Activated CD4-positive, alpha-beta T cell treated with anti-CD3 and anti-CD28 coated beads, Interleukin-2, Interleukin-6, amounts not matched to agents 100 ng/mL and 50 ng/mL, durations not matched to agents 16 hours and 8 hours (primary cell): ENCODE data around the gene NCKIPSD.

ENCODE experiments used
- DNase-seq: peaks from one replicate; pipeline ENCODE4 v3.0.0-alpha.2; 2020

The NCKIPSD gene

DNA sequence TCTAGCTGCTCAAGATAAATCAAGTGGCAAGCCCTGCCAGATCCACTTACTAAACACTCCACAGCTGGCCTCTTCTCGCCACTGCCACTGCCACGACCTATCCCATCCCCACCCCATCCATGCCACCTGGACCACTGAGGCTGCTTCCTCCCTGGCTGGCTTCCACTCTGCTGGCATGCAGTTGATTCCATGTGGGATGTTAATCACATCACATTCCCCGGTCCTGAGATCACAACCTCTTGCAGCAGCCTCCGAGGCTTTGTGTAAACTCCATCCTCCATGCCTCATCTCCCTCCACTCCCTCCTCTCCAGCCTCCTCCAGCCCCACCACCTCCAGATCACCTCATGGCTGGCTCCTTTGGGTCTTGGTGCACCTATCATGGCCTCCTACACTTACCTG, 7.7 kb downstream of the NCKIPSD start:
- DNase-seq, result no peak

DNA sequence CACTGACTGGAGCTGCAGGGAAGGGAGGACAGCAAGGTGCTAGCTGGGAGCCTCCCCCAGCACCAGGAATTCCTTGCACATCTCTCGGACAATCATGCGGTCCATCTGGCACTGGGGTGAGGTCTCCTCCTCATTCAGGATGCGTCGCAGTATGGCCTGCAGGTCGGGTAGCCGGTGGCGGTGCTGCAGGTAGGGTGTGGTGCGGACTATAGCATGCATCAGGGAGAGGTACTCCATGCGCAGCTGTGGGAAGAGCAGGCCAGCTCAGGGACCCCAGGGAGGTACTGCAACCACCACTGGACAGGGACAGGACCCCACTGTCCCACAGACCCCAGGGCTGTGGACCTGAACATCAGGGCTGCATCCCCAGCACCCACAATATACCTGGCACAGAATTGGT, 11.2 kb downstream of the NCKIPSD start:
- DNase-seq, result no peak

DNA sequence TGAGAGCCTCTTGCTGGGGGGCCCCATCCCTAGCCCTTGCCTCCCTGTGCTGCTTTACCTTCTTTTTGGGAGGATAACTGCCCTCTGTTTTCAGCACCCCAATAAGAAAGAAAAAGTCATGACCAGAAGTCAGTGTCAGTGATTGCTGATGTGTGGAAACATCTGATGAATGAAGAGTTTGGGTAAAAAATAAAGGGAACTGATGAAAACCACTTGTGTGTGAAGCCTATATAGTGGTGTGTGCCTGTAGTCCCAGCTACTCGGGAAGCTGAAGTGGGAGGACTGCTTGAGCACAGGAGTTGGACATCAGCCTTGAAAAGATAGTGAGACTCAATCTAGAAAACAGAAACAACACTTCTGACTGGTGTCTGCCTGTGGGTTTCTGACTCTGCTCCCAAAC, 13.2 kb downstream of the NCKIPSD start:
- no peak for DNase-seq

DNA sequence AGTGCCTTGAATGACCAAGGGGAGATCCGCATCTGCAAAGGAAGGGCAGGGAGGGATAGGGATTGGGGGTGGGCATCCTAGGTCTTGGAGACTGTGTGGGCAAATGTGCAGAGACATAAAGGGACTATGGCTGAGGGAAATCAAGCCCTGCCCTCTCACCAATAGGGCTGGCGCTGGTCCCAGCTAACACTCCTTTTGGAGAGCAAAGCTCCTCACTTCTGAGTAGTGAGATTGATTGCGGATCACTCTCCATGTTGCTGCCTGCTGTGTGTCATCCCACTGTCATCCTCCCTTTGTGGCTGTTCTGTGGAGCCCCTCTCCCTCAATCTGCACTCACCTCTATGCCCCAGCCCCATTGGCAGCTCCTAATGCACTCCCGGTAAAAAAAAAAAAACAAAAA, 20.8 kb downstream of the NCKIPSD start:
- DNase-seq, result no peak

DNA sequence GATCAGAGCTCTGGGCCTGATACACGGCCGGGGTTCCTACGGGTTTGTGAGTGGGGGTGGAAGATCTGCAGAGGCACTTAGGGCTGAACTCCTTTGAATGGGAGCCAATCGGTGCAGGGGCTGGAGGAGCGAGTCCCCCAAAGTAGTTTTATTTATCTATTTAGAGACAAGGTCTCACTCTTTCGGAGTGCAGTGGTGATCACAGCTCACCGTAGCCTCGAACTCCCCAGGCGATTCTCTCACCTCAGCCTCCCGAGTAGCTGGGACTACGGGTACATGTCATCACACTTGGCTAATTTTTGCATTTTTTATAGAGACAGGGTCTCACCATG, 21.4 kb downstream of the NCKIPSD start:
- no peak for DNase-seq

DNA sequence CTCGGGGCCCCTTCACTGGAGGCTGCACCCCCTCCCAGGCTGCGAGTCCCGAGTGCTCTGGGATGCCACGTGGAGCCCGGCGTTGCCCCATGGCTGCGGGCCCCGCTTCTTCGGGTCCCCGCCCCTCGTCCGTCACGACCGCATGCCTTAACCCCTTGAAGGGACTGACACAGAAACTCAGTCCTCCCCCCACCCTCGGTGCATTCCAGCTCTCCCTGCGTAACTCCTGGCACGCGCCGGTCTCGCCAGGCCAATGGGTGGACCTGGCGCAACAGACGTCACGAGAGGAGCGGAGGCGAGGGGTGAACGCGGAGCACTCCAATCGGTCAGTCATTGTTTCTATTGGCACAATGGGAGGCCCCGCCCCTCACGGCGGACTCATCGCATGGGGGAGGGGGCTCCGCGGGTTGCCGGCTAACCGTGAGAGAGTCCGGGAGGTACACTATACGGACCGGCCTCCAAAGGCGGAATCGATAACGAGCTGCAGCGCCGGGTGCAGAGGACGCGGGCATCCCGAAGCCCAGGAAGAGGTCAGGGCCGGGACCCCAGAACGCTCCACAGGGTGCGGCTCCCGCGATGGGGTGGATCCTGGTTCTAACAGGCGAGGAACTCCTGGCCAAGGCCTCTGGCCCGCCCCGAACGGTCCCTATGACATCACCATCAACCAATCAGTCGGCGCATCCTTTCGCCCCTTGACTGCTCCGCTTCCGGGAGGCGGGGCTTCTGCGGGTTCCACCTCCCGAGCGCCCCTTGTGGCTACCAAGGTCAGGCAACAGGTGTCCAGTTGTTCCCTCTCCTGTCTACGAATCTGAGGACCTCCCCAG, 22.0 kb downstream of the NCKIPSD start:
- DNase-seq, result peak; percentile 98

DNA sequence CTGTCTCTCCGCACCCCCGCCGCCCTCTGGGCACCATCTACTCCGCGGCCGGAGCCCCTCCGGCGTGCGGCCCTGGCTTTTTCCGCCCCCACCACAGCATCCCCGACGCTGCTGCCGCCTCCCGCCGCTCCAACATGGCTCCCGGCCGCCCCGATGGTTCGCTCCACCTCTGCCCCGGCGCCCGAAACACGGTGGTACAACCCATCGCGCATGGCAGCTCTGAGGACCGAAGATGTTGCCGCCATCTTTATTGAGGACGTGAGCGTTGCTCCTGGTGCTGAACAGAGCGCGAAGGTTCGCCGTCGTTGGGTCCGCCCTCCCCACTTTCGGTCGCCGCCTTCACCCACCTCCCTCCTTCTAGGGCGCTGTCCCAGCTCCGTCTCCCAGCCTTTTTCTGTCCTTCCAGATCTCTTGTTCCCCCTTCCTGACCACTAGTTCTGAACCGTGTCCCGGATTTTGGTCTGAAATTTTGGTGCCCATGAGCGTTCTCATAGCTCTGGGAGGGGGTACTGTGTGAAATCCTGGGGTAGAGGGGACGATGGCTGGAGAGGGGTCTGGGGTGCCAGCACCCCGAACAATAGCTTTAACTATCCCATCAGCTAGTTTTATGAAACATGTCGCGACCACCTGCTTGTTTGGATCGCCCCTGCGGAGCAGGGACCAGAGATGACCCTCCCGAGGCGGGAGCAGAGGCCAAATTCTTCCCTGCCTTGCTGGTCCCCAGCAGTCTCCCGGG, 22.8 kb downstream of the NCKIPSD start, which contains the start of gene CELSR3:
CELSR3 (minus strand) TSS at position 134 of the 736 bp plus-strand sequence. CDS start 252 bp downstream, outside the sequence.
- peak; percentile 90 for DNase-seq

DNA sequence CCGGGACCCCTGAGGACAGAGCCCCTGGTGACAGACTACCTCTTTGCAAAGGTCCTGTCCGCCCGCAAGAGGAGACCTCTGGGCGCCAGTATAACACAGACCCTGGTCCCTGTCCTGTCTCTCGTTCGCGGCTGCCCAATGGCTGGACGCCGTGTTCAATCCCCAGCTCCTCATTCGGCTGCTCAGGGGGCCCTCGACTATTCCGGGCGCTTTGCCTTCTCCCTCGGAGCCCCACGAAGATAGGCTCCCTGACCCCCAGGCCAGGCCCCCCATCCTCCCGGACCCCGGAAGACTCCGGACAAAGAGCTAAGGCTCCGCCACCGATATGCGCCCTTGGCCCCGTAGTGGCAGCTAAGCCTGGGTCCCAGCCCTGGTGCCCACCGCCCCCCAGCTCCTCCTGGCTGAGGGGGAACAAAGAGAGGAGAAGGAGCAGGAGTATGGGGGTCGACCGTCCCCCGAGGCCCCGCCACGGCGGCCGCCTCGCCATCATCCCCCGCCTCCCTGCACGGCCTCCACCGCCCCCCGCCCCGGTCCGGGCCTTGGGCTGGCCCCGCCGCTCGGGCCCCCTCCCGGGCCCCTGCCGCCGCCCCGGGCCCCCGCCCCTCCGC, 23.5 kb downstream of the NCKIPSD start:
- DNase-seq, result no peak

DNA sequence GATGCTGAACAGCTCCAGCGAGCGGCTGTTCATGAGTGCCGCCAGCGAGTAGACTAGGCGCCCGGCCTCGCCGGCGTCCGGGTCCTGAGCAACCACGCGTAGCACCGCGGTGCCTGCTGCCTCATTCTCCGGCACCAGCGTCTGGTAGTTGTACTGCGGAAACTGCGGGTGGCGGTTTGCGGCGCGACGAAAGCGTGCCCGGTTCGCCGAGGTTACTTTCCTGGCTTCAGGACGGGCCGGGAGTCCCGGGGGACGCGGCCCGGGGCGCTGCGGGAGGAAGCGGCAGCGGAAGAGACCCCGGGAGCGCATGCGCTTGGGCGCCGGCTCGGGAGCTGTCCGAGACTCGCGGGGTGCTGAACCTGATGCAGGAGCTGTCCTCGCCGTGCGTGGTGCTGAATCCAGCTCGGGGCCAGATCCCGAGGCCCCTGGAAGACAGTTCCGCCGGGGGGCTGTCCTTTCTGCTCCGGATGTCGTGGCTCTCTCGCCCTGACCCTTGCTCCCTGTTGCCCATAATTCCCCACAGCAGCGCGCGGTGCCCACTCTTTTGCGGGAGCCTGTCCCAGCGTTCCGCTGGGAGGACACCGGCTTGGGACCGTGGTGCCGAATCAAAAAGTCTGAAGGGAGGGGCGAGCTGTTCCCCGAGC, 24.1 kb downstream of the NCKIPSD start:
- peak; percentile 76 for DNase-seq

DNA sequence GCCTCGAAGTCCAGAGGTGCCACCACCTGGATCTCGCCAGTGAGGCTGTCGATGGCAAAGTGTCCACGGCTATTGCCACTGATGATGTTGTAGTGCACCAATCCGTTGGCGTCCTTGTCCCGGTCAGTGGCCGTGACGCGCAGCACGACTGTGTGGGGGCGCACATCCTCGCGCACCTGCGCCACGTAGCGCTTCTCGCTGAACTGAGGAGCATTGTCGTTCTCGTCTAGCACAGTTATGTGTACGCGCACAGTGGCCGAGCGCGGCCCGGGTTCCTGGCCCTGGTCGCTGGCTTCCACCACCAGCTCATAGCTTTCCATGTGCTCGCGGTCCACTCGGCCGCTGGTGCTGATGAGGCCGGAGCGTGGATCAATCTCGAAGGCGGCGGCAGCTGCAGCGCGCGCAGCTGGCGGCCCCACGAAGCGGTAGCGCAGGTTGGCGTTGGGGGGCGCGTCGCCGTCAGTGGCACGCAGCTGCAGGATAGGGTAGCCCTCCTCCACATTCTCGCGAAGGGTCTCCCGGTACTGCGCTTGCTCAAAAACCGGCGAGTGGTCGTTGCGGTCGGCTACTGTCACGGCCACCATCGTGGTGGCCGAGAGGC, 24.8 kb downstream of the NCKIPSD start:
- no peak for DNase-seq

DNA sequence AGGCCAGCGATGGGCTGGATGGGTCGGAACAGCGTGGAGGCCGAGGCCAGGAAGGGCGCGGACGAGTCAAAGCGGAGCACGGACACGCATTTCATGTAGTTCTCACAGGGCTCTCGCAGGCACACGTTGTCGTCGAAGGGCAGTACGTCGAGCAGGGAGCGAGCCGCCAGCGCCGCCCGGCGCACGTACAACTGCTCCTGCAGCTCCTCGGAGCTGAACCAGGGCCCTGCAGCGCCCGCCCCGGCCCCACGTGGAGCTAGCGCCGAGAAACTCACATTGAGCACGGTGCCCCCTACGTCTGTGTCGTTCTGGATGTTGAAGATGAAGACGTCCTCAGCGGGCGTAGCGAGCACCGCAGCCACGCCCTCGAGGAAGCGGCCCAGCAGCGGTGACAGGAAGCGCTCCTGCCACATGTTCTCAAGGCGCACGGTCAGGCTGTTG, 28.9 kb downstream of the NCKIPSD start:
- peak; percentile 42 for DNase-seq

DNA sequence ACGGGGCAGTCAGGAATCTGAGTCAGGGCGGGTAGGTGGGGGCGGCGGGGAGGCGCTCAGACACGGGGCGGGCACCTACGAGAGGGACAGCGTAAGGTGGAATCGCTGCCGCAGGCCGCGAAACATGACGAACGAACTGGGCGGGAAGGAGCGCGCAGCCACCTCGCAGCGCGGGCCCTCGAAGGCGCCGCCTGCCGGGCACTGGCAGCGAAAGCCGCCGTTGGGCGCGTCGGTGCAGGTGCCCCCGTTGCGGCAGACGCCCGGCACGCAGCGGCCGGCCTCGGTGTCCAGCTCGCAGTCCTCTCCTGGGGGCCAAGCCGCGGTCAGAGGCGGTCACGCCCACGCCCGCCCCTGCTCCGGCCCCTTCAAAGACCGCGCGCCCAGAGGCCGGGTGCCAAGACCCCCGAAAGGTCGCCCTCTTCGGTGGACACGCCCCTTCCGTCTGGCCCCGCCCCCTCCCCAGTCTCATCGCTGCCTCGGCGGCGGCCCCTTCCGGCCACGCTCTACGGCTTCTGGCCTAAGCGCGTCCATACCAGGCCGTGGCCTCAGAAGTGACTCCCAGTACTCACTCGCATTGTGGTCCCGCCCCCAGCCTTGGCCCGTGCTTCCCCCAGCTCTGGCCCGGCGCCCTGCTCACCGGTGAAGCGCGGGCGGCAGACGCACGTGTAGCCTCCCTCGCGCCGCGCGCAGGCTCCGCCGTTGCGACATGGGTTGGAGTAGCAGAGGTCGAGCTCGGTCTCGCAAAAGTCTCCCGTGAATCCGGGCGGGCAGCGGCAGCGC, 29.5 kb downstream of the NCKIPSD start:
- DNase-seq, result peak; percentile 88

DNA sequence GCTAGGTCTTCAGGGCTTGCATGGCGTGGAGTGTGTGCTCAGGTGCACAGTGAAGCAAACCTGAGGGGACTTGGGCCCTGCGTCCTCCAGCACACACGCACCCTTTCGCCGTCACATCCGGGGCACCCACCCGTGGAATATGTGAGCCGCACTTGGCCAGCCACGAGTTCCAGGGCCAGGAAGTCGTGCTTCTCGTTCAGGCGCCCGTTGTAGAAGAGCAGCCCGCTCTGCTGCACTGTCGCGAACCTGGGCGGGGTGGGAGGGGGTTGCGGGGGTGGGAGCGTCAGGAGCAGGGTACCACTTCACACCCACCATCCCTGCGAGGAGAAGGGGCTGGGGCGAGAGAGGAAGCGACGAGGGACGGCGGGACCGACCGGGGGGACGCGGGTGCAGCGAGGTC, 30.1 kb downstream of the NCKIPSD start:
- peak; percentile 50 for DNase-seq

DNA sequence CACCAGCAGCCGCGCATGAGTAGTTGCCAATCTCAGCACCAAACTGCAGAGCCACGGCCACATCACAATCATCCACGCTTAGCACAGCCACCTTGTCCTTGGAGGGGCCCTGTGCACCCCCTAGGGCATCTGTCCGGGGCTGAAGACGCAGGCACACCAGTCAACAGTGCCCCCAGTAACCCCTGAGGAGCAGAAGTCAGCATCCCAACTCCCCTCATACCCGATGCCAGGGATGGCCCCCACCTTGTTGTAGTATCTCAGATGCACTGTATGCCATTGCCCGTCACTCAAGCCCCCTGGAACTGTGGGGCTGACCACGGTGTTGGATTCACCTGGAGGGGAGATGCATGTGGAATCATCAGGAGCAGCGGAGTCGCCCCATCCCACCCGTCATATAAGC, 30.7 kb downstream of the NCKIPSD start:
- no peak for DNase-seq

DNA sequence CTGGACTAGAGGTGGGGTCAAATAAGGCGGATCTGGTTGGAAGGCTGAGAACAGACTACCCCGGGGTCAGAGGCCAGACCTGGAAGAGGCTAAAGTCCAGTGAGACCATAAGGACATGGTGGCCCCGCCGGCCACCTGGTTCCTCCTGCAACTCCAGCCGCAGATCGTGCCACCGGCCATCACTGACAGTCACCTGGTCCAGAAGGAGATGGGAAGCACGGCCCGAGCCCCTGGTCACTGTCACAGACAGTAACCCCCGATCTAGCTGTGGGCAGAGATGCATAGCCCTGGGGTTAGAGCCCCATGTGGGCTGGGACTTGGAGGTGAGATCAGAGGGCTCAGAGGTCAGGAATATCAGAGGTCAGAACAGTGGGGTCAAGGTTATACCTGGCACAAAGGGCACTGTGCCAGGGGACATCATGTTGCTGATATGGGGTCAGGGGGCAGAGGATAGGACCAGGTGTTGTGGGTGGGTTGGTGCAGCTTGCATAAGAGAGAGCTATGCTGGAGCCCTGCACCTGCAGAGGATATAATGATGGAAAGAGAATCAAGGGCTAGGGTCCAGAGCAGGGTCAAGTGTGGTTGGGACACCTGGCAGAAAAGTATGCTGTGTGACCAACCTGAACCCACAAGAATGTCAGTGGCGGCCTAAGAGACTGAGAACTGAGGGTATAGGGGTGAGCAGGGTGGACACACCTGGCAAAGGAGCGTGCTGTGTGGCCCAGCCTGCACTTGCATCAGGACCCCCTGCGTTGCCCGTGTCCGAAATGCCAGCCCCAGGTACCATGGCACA, 32.6 kb downstream of the NCKIPSD start:
- no peak for DNase-seq

DNA sequence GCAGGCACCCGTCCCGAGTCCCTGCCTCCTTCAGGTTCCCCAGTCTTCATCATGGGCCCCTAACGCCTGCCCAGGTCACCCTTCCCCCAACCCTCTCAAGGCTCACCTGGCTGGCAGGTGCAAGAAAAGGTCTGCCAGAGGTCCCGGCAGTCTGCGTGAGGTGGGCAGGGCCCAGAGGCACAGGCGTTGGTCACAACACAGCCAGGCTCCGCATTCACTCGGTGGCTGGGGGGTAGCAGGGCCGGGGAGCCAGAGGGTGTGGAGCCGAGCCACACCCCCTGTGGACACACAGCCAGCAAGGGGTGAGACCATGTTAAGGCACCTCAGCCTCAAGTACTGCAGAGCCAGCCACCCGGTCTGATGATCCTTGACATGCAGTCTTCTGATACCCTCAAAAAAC, 33.9 kb downstream of the NCKIPSD start:
- DNase-seq, result no peak

DNA sequence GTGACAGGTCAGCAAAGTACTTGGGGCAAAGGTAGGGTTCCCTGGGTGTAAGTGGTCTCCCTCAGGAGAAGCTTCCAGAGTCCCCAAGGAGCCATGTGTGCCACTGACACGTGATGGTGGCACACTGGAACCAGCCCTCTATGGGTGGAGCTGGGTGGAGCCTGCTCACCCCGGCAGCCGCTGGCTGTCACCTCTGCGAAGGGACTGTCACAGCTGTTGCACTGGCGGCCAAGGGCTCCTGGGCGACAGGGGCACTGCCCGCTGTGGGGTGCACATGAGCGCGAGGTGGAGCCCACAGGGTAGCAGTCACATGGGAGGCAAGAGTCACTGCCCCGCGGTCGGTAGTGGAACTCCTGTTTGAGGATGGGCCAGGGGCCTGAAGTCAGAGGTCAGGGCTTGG, 35.0 kb downstream of the NCKIPSD start:
- DNase-seq, result no peak

DNA sequence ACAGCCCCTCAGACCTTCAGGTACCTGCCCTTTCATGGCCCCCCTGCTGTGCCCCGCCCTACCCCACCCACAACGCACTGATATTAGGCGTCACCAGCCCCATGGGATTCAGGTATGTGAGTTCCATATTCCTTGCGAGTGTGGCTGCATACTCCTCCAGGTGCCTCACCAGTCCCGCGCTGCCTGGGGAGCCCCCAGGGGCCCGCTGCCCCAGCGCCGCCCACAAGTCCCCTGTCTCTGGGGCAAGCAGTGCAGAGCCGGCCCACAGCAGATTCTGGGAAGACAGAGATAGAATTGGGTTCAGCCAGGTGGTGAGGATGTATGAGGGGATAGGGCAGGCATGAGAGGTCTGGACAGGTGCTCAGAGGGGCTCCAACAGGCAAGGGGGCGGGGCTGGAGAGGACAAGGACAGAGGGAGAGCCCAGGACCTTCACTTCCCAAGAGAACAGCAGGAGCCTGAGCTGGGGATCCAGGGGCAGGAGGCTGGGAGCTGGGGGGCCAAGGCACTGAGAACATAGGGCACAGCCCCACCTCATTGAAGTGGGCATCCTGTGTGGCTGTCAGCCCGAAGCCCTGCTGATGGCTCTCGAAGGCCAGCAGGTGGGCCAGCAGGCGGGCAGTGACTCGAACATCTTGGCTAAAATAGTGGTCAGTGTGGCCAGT, 37.4 kb downstream of the NCKIPSD start:
- no peak for DNase-seq

DNA sequence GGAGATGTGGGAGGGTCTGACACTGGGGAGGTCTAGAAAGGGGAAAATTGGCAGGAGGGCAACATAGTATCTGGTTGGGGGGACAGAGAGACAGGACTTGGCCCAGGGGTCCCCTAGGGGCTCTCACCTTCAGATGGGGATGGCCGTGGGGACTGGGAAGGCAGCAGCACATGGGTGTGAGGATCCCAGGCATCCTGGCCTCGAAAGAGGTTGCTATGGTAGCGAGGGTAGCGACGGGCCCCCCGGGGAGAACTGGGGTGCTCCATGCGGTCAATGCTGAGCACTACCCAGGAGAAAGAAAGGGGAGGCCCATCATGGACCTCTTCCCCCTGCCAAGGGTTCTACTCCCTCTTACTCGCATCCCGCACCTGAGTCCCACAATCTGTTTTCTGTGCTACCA, 38.0 kb downstream of the NCKIPSD start:
- no peak for DNase-seq

DNA sequence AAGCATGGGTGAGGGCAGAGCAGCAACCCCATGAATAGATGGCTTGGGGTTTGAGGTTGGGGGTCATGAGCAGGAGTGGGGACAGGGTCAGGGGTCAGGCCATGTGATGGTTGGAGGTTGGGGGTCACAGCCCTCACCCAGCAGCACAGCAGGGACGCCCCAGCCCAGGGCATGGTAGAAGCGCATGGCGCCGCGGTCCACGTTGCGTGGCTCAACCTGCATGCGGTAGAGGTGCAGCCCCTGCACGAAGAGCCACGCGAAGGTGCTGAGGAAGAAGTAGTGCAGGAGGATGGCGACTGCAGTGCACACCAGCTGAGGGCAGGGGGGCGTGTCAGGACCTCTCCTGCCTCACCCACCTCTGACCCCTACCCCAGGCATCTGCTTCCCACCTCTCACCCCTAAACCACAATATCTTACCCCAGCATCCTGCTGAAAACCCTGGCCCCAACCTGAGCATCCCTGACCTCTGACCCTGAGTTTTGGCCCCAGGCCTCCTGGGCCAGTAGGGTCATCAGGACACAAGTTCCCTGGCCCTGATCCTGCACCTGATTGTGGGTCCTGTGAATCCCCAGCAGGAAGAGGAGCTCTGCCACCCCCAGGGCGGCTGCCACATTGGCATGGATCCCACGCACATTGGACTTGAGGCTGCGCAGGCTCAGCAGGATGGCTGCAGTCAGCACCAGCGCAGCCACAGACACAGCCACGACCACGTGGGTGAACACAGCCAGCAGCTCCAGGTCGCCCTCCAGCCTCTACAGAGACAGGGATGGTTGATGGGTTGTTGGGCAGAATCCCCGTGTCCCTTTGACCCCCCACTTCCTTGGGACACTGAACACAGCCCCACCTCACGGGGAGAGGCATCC, 40.6 kb downstream of the NCKIPSD start:
- no peak for DNase-seq
